Subcutaneous adipose tissue (tissue), 4 donors: ENCODE results near the gene CCDC141. TPM values are rescaled to one million over a fixed set of nuclear protein-coding genes. Genes with fewer than 3 reads are reported as not detected.

ENCODE experiments used
- CTCF ChIP-seq: fragments of 450-650 bp; IDR thresholded peaks from one replicate; pipeline ENCODE4 v1.5.1; 2016; ENCODE audit warnings: low read depth, mild to moderate bottlenecking, control low read depth, antibody characterized with exemption, moderate library complexity
- total RNA-seq, 4 donors: library from RNA; depleted of rRNA; stranded (reverse); fragments of >200 nt; gene quantifications; one replicate each; pipeline ENCODE4 v1.1.0, GENCODE V29; 2016

Gene CCDC141
- total RNA-seq, 4 donors from 2014 or later: 5.4 to 26.4 (median 16.7) TPM

- TF ChIP-seq CTCF: no peak
Observed at GRCh38 chr2:178863130-178863855, 186.6 kb downstream of the CCDC141 start.

- TF ChIP-seq CTCF: no peak
Observed at GRCh38 chr2:178860551-178860950, 189.4 kb downstream of the CCDC141 start.

GRCh38 chr2:178859730-178860129, 190.2 kb downstream of the CCDC141 start:
- TF ChIP-seq CTCF: no peak

GRCh38 chr2:178858896-178859625, 190.9 kb downstream of the CCDC141 start:
- no peak for TF ChIP-seq CTCF

- no peak for TF ChIP-seq CTCF
Observed at GRCh38 chr2:178855151-178855550, 194.8 kb downstream of the CCDC141 start.

- TF ChIP-seq CTCF: no peak
Observed at GRCh38 chr2:178848335-178848734, 201.6 kb downstream of the CCDC141 start.

- TF ChIP-seq CTCF: no peak
Observed at GRCh38 chr2:178846458-178846802, 203.5 kb downstream of the CCDC141 start.
